Fibroblast of the conjunctiva (primary cell): ENCODE data around the gene ACTG1.

Experiments
- DNase-seq: peaks from one replicate; pipeline ENCODE4 v3.0.0-alpha.2; 2010; ENCODE audit warnings: low read depth

The ACTG1 gene

GRCh38 chr17:81462506-81463125, 50.0 kb downstream of the ACTG1 start:
- no peak for DNase-seq

GRCh38 chr17:81461607-81462500, 50.7 kb downstream of the ACTG1 start:
- DNase-seq, result no peak

GRCh38 chr17:81460856-81461460, 51.6 kb downstream of the ACTG1 start:
- DNase-seq, result no peak
